Activated CD4-positive, alpha-beta T cell treated with anti-CD3 and anti-CD28 coated beads, Interleukin-2, amount 10 ng/mL, durations not matched to agents 24 days and 14 days (primary cell): Measurements from ENCODE around the gene SPOUT1. TPM values are rescaled to one million over a fixed set of nuclear protein-coding genes. Genes with fewer than 3 reads are reported as not detected.
"Not testable (repeated sequence)": the region's sequence is repeated elsewhere in the genome, so short reads cannot be mapped to it uniquely, and the experiment has no call there.

Source experiments
- DNase-seq: peaks from one replicate; pipeline ENCODE4 v3.0.0; 2022
- H3K27ac Mint-ChIP-seq: one replicate; pipeline ENCODE4 v1.8.0; 2022; ENCODE audit warnings: mild to moderate bottlenecking, mixed read lengths
- H3K27me3 Mint-ChIP-seq: one replicate; pipeline ENCODE4 v1.8.0; 2022; ENCODE audit warnings: mixed read lengths
- H3K36me3 Mint-ChIP-seq: one replicate; pipeline ENCODE4 v1.8.0; 2022; ENCODE audit warnings: low read depth, mild to moderate bottlenecking, mixed read lengths
- H3K4me1 Mint-ChIP-seq: one replicate; pipeline ENCODE4 v1.8.0; 2021; ENCODE audit warnings: mixed read lengths
- H3K4me3 Mint-ChIP-seq: one replicate; pipeline ENCODE4 v1.8.0; 2022; ENCODE audit warnings: mild to moderate bottlenecking, moderate library complexity, mixed read lengths
- H3K9me3 Mint-ChIP-seq: one replicate; pipeline ENCODE4 v1.8.0; 2021; ENCODE audit warnings: mixed read lengths
- intact Hi-C: fragments of 100-400 bp; cut with micrococcal nuclease; formaldehyde crosslinking; loops from one replicate; pipeline ENCODE4 v1.15.1; 2023
- total RNA-seq: library from RNA; stranded (reverse); gene quantifications from 2 replicates; pipeline ENCODE4 v1.2.3, GENCODE V29; 2022

SPOUT1 gene, protein sequence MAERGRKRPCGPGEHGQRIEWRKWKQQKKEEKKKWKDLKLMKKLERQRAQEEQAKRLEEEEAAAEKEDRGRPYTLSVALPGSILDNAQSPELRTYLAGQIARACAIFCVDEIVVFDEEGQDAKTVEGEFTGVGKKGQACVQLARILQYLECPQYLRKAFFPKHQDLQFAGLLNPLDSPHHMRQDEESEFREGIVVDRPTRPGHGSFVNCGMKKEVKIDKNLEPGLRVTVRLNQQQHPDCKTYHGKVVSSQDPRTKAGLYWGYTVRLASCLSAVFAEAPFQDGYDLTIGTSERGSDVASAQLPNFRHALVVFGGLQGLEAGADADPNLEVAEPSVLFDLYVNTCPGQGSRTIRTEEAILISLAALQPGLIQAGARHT
- 149 and 154 TPM in 2 replicates for total RNA-seq

DNA sequence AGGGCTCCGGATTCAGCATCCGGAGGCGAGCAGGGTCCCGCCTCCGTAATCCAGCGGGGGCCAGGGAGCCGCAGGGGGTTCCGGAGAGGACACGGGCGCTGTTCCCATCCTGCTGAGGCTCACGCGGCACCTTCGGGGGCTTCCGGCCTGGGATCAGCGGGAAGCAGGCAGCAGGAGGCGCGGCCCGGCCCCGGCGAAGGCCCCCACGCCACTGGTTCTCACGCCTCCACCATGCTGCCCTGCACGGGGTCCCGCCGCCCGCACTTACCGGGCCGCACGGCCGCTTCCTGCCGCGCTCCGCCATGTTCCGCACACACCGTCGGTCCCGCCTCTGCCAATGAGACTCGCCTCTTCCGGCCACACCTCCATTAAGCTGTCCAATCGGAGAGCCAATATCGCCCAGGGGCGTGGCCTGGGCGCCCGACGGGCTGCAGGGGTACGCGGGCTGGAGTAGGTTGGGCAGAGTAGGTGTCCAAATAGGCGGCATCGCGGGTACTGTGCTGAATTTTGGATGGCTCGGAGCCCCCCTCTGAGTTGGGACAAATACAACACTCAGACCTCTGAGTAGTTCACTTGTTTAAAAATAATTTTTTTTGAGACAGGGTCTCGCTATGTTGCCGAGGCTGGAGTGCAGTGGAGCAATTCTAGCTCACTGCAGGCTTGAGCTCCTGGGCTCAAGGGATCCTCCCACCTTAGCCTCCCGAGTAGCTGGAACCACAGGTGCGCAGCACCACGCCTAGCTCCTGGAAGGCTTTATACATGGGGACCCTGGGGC is at the start of gene SPOUT1:
Gene SPOUT1 (minus strand): TSS at position 318 of the 775 bp plus-strand sequence. CDS start 14 bp downstream, at position 304.
- Mint-ChIP-seq H3K4me1 (peaks cover 10% of the 10 kb centered on the region), H3K27me3 (no peaks in the 10 kb centered on the region), H3K9me3 (no peaks in the 10 kb centered on the region), H3K36me3 (peaks cover 33% of the 10 kb centered on the region), H3K27ac (peak within 1 kb of the TSS; percentile 93), H3K4me3 (peak within 1 kb of the TSS; percentile 97)
- peak; percentile 99 for DNase-seq
- intact Hi-C loops, result loop anchor here (1.0 kb wide), 2 partner anchors 11 to 105 kb away; partner anchors contain the start of genes ENDOG and ZDHHC12

DNA sequence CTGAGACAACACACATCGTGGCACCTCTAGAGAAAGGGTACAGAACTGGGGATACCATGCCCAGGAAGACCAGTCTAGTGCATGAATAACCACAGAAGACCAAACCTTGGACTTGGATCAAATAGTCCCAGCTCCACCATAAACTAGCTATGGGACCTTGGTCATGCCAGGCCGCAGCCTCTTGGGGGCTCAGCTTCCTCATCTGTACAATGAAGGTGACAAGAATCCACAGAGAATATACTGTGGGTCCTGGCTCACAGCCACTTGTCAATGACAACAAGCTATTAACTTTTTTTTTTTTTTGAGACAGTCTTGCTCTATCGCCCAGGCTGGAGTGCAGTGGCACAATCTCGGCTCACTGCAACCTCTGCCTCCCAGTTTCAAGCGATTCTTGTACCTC is 48.3 kb upstream of the SPOUT1 start:
- H3K36me3 Mint-ChIP-seq, result peaks cover 6% of the 10 kb centered on the region
- H3K4me3 Mint-ChIP-seq, result no peak overlapping the region
- DNase-seq, result no peak
- no peaks in the 10 kb centered on the region for H3K9me3 Mint-ChIP-seq
- peaks cover 23% of the 10 kb centered on the region for H3K4me1 Mint-ChIP-seq
- intact Hi-C loops, result no loop called here
- H3K27ac Mint-ChIP-seq, result no peak overlapping the region
- H3K27me3 Mint-ChIP-seq, result no peaks in the 10 kb centered on the region

DNA sequence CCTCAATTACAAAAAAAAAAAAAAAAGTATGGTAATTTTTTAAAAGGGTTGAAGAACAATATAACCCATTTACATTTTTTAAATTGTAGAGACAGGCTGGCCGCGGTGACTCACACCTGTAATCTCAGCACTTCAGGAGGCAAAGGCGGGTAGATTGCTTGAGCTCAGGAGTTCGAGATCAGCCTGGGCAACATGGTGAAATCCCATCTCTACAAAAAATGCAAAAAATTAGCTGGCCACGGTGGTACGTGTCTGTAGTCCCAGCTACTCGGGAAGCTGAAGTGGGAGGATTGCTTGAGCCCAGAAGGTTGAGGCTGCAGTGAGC is 41.3 kb upstream of the SPOUT1 start:
- H3K27me3 Mint-ChIP-seq, H3K27ac Mint-ChIP-seq, DNase-seq, H3K4me3 Mint-ChIP-seq, H3K9me3 Mint-ChIP-seq, H3K4me1 Mint-ChIP-seq, intact Hi-C loops: not testable (repeated sequence)
- H3K36me3 Mint-ChIP-seq, result peaks cover 13% of the 10 kb centered on the region

DNA sequence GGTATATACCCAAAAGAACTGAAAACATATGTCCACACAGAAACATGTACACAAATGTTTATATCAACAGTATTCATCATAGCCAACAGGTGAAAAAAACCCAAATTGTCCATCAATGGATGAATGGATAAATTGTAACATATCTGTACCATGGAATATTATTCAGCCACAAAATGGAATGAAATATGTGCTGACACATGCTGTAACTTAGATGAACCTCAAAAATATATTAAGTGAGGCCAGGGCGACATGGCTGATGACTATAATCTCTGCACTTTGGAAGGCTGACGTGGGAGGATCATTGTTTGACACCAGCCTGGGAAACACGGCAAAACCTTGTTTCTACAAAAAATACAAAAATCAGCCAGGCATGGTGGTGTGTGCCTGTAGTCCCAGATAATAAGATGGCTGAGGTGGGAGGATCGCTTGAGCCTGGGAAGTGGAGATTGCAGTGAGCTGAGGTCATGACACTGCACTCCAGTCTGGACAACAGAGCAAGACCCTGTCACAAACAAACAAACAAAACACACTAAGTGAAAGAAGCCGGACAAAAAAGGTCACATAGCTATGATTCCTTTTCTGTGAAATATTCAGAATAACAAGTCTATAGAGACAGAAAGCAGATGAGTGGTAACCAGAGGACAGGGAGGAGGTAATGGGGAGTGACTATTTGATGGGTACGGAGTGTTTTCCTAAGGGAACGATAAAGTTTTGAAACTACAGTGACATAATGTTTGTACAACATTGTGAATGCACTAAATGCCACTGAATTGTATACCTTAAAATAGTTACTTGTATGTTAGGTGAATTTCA is 40.7 kb upstream of the SPOUT1 start:
- no peak for DNase-seq
- intact Hi-C loops, result no loop called here
- Mint-ChIP-seq H3K27ac (no peak overlapping the region), H3K27me3 (no peaks in the 10 kb centered on the region), H3K36me3 (peaks cover 13% of the 10 kb centered on the region), H3K4me3 (no peak overlapping the region), H3K4me1 (peaks cover 4% of the 10 kb centered on the region), H3K9me3 (no peaks in the 10 kb centered on the region)

DNA sequence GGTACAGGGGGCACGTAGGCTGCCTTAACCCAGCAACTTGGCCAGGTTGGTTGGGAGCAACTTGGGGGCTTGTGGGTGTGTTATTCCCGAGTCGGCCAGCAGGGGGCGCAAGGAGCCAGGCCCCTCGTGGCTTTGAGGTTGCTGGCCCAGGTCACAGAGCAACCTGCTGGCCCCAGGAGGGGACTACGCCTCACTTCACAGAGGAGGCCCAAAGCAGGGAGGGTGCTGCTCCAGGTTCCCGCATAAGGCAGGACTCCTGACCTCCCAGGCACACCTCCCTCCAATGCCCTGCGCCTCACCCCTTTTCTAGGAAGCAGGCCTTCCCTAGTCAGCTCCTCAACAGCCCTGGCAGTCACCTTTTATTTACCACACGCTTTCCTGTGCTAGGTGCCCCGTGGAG is 34.1 kb upstream of the SPOUT1 start:
- peak overlapping the region; percentile 51 for H3K27ac Mint-ChIP-seq
- peak; percentile 96 for DNase-seq
- intact Hi-C loops, result loop anchor here (1.0 kb wide), 1 partner anchor 65 kb away; no protein-coding TSS in a partner anchor
- H3K36me3 Mint-ChIP-seq, result no peaks in the 10 kb centered on the region
- no peaks in the 10 kb centered on the region for H3K27me3 Mint-ChIP-seq
- H3K4me3 Mint-ChIP-seq, result no peak overlapping the region
- H3K4me1 Mint-ChIP-seq, result peaks cover 6% of the 10 kb centered on the region
- no peaks in the 10 kb centered on the region for H3K9me3 Mint-ChIP-seq

DNA sequence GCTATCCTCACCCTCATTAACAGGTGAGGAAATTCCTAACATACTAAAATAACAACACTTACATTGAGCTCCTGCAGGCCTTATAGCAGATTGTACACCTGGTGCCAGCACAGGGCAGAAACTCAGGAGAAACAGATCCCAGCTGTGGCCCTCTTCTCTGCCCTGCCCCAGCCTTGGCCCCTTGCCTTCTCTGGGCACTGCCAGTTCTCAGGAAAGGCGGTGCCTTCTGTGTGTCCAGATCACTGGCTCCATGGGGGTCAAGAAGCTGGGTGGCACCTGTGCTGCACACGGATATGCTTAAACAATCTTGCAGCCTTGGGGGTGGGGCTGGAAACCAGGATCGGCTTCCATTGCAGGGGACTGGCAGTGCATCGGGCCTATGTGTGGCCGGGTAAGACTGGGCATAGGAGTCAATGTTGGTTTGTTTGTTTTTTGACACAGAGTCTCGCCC is 32.8 kb upstream of the SPOUT1 start:
- Mint-ChIP-seq H3K9me3 (no peaks in the 10 kb centered on the region), H3K4me3 (no peak overlapping the region), H3K4me1 (peaks cover 6% of the 10 kb centered on the region), H3K27me3 (no peaks in the 10 kb centered on the region), H3K27ac (no peak overlapping the region), H3K36me3 (no peaks in the 10 kb centered on the region)
- intact Hi-C loops, result no loop called here
- no peak for DNase-seq

DNA sequence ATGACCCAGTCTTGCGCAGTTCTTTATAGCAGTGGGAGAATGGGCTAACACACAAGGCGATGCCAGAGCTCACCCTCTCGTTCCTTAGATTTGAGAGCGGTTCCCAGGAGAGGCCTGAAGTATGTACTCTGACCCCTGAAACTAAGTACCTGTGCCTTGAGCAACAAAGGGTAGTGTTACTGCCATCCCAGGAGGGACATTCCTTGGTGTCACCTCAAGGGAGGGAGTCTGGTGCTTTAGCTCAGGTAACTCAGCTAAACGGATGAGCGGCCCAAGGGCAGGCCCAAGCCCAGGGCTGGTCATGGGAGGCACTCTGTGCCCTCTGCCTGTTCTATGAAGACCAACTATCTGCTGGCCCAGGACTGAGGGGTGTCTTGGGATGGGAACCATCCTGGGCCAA is 31.9 kb upstream of the SPOUT1 start:
- Mint-ChIP-seq H3K4me3 (no peak overlapping the region), H3K27me3 (no peaks in the 10 kb centered on the region), H3K36me3 (no peaks in the 10 kb centered on the region), H3K4me1 (peaks cover 6% of the 10 kb centered on the region), H3K27ac (no peak overlapping the region), H3K9me3 (no peaks in the 10 kb centered on the region)
- DNase-seq, result no peak
- intact Hi-C loops, result no loop called here

DNA sequence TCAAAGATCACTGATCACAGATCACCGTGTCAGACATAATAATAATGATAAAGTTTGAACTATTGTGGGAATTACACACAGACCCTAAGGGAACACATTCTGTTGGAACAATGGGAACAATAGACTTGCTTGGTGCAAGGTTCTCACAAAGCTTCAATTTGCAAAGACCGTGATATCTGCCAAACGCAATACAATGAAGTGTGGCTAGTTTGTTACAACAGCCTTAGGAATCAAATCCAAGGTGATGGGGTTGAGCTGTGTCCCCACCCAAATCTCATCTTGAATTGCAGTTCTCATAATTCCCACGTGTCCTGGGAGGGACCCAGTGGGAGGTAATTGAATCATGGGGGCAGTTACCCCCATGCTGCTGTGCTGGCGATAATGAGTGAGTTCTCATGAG is 31.3 kb upstream of the SPOUT1 start:
- H3K27me3 Mint-ChIP-seq, result no peaks in the 10 kb centered on the region
- H3K4me3 Mint-ChIP-seq, result no peak overlapping the region
- no peaks in the 10 kb centered on the region for H3K36me3 Mint-ChIP-seq
- intact Hi-C loops, result no loop called here
- no peak for DNase-seq
- no peaks in the 10 kb centered on the region for H3K9me3 Mint-ChIP-seq
- H3K27ac Mint-ChIP-seq, result no peak overlapping the region
- H3K4me1 Mint-ChIP-seq, result peaks cover 6% of the 10 kb centered on the region

DNA sequence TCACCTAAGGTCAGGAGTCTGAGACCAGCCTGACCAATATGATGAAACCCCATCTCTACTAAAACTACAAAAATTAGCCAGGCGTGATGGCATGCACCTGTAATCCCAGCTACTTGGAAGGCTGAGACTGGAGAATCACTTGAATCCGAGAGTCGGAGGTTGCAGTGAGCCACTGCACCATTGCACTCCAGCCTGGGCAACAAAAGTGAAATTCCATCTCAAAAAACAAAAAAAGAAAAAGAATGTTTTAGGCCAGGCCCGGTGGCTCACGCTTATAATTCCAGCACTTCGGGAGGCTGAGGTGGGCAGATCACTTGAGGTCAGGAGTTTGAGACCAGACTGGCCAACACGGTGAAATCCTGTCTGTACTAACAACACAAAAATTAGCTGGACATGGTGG is 28.9 kb upstream of the SPOUT1 start:
- H3K27me3 Mint-ChIP-seq, H3K4me3 Mint-ChIP-seq, H3K36me3 Mint-ChIP-seq, H3K4me1 Mint-ChIP-seq, H3K27ac Mint-ChIP-seq, H3K9me3 Mint-ChIP-seq, DNase-seq, intact Hi-C loops: not testable (repeated sequence)

DNA sequence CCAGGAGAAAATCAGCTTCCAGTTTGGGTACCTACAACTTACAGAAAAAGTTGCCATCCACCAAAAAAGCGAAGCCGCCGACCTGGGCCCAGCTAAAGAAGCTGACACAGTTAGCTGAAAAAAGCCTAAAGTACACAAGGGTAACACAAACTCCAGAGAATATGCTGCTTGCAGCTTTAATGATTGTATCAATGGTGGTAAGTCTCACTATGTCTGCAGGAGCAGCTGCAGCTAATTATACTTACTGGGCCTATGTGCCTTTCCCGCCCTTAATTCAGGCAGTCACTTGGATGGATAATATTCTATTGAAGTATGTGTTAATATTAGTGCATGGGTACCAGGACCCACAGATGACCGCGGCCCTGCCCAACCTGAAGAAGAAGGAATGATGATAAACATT is 24.9 kb upstream of the SPOUT1 start:
- H3K27me3 Mint-ChIP-seq, H3K4me1 Mint-ChIP-seq, intact Hi-C loops, H3K4me3 Mint-ChIP-seq, H3K27ac Mint-ChIP-seq, DNase-seq: not testable (repeated sequence)
- peaks cover 12% of the 10 kb centered on the region for H3K36me3 Mint-ChIP-seq
- H3K9me3 Mint-ChIP-seq, result peaks cover 14% of the 10 kb centered on the region

DNA sequence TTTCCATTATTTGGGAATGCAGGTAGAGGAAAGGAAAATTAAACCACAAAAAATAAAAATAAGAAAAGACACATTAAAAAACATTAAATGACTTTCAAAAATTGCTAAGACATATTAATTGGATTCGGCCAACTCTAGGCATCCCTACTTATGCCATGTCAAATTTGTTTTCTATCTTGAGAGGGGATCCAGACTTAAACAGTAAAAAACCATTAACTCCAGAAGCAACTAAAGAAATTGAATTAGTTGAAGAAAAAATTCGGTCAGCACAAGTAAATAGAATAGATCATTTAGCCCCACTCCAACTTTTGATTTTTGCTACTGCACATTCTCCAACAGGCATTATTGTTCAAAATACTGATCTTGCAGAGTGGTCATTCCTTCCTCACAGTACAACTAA is 23.1 kb upstream of the SPOUT1 start:
- H3K27ac Mint-ChIP-seq, H3K27me3 Mint-ChIP-seq, H3K4me3 Mint-ChIP-seq, intact Hi-C loops, H3K4me1 Mint-ChIP-seq, DNase-seq: not testable (repeated sequence)
- Mint-ChIP-seq H3K36me3 (peaks cover 17% of the 10 kb centered on the region), H3K9me3 (peaks cover 14% of the 10 kb centered on the region)

DNA sequence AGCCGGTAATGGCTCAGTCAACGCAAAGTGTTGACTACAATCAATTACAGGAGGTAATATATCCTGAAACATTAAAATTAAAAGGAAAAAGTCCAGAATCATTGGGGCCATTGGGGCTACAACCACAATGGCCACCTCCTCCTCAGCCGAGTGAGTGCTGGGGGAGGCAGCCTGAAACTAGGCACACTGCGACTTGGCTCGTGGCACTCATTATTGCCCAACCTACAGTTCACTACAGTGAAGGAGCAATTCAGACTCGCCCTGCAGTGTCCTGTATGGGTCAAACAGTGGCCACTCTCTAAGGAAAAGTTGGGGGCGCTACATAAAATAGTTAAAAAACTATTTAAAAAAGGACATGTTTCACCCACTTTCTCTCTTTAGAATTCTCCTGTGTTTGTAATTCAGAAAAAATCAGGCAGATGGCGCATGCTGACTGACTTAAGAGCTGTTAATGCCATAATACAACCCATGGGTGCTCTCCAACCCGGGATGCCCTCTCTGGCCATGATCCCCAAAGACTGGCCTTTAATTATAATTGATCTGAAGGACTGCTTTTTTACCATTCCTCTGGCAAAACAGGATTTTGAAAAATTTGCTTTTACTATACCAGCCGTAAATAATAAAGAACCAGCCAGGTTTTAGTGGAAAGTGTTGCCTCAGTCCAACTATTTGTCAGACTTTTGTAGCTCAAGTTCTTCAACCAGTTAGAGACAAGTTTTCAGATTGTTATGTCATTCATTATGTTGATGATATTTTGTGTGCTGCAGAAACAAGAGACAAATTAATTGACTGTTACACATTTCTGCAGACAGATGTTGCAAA is 22.4 kb upstream of the SPOUT1 start:
- H3K4me3 Mint-ChIP-seq, H3K27me3 Mint-ChIP-seq, H3K27ac Mint-ChIP-seq, intact Hi-C loops, H3K4me1 Mint-ChIP-seq: not testable (repeated sequence)
- DNase-seq, result peak; percentile 79
- Mint-ChIP-seq H3K9me3 (peaks cover 14% of the 10 kb centered on the region), H3K36me3 (peaks cover 18% of the 10 kb centered on the region)

DNA sequence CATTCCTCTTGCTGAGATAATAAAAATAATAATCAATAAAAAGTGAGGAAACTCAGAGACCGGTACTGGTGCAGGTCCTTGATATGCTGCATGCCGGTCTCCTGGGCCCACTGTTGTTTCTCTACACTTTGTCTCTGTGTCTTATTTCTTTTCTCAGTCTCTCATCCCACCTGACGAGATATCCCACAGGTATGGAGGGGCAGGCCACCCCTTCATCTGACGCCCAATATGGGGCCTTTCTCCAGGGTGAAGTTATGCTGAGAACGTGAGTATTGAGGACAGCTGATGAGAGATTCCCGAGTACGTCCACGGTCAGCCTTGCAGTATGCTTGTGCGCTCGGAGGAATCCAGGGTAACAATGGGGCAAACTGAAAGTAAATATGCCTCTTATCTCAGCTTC is 21.4 kb upstream of the SPOUT1 start:
- H3K4me3 Mint-ChIP-seq, DNase-seq, H3K27me3 Mint-ChIP-seq, intact Hi-C loops, H3K4me1 Mint-ChIP-seq, H3K27ac Mint-ChIP-seq: not testable (repeated sequence)
- Mint-ChIP-seq H3K36me3 (peaks cover 18% of the 10 kb centered on the region), H3K9me3 (peaks cover 14% of the 10 kb centered on the region)
